Measurements from ENCODE around the gene PLCH2. TPM values are rescaled to one million over a fixed set of nuclear protein-coding genes. Genes with fewer than 3 reads are reported as not detected.

PLCH2 gene
- total RNA-seq, 5 donors from 2014 or later (not counting 1 experiment from before 2014, with no cell fraction given), result 20.2 to 59.1 (median 27.9) TPM

- DNase-seq, result no peak
- H3K4me1 Mint-ChIP-seq, result no peaks in the 10 kb centered on the region
- H3K27ac ChIP-seq (ENCODE audit: low read length), result no peak overlapping the region
- H3K27ac Mint-ChIP-seq, result no peak overlapping the region
- H3K4me1 ChIP-seq (ENCODE audit: control insufficient read depth in 1 of 2, extremely low read depth in 1 of 2, insufficient read depth in 2 of 2, low read length in 2 of 2), result peaks cover 0 to 10% of the 10 kb centered on the region in 2 experiments
- no peaks in the 10 kb centered on the region for H3K36me3 Mint-ChIP-seq
- H3K27me3 ChIP-seq (replicated peaks in 1 of 2; ENCODE audit: control insufficient read depth in 2 of 2, extremely low read depth in 1 of 2, insufficient read depth in 2 of 2, low read length in 1 of 2), result peaks cover 0 to 38% of the 10 kb centered on the region in 2 experiments
- no peak for ATAC-seq (replicated peaks in 1 of 4)
- no peaks in the 10 kb centered on the region for H3K9me3 Mint-ChIP-seq
- peaks cover 5 to 13% of the 10 kb centered on the region in 2 donors for H3K27me3 Mint-ChIP-seq
- WGBS (ENCODE audit: insufficient coverage), result 36% methylated on average over 21 of the region's 27 CpGs
- ChIA-PET POLR2A (no interaction called here), CTCF (no interaction called here)
- H3K36me3 ChIP-seq (ENCODE audit: control insufficient read depth in 2 of 2, extremely low read depth in 1 of 2, insufficient read depth in 1 of 2, low read length in 1 of 2), result no peaks in the 10 kb centered on the region
- H3K4me3 Mint-ChIP-seq, result no peak overlapping the region
- H3K4me3 ChIP-seq (ENCODE audit: control insufficient read depth in 1 of 2, extremely low read depth in 1 of 2, low read length in 1 of 2), result no peak overlapping the region
- H3K9me3 ChIP-seq, result no peaks in the 10 kb centered on the region
These were observed 31.9 kb upstream of the PLCH2 start for GRCh38 chr1:2444138-2444591.

GRCh38 chr1:2445162-2445822 lies 30.8 kb upstream of the PLCH2 start:
- Mint-ChIP-seq H3K36me3 (no peaks in the 10 kb centered on the region), H3K4me3 (no peak overlapping the region), H3K27me3 (peaks cover 5 to 13% of the 10 kb centered on the region in 2 donors), H3K4me1 (no peaks in the 10 kb centered on the region), H3K9me3 (no peaks in the 10 kb centered on the region), H3K27ac (no peak overlapping the region)
- H3K4me1 ChIP-seq (ENCODE audit: control insufficient read depth in 1 of 2, extremely low read depth in 1 of 2, insufficient read depth in 2 of 2, low read length in 2 of 2), result peaks cover 0 to 10% of the 10 kb centered on the region in 2 experiments
- CTCF ChIA-PET, result no interaction called here
- 84% methylated on average over 12 of the region's 16 CpGs for WGBS (ENCODE audit: insufficient coverage)
- H3K9me3 ChIP-seq, result no peaks in the 10 kb centered on the region
- H3K4me3 ChIP-seq (ENCODE audit: control insufficient read depth in 1 of 2, extremely low read depth in 1 of 2, low read length in 1 of 2), result no peak overlapping the region
- no peak overlapping the region for H3K27ac ChIP-seq (ENCODE audit: low read length)
- peaks cover 0 to 38% of the 10 kb centered on the region in 2 experiments for H3K27me3 ChIP-seq (replicated peaks in 1 of 2; ENCODE audit: control insufficient read depth in 2 of 2, extremely low read depth in 1 of 2, insufficient read depth in 2 of 2, low read length in 1 of 2)
- ATAC-seq (replicated peaks in 1 of 4) (no peak), DNase-seq (no peak)
- H3K36me3 ChIP-seq (ENCODE audit: control insufficient read depth in 2 of 2, extremely low read depth in 1 of 2, insufficient read depth in 1 of 2, low read length in 1 of 2), result no peaks in the 10 kb centered on the region
- POLR2A ChIA-PET, result interaction anchor here in 1 of 2 donors (0.6 kb wide), 1 partner anchor 248 kb away, joined by 3 read pairs; no protein-coding TSS in a partner anchor

GRCh38 chr1:2445823-2446215 lies 30.3 kb upstream of the PLCH2 start:
- H3K9me3 Mint-ChIP-seq, result no peaks in the 10 kb centered on the region
- H3K4me1 ChIP-seq (ENCODE audit: control insufficient read depth in 1 of 2, extremely low read depth in 1 of 2, insufficient read depth in 2 of 2, low read length in 2 of 2), result peaks cover 0 to 10% of the 10 kb centered on the region in 2 experiments
- H3K9me3 ChIP-seq, result no peaks in the 10 kb centered on the region
- no peak overlapping the region for H3K27ac ChIP-seq (ENCODE audit: low read length)
- ATAC-seq (replicated peaks in 1 of 4) (no peak), DNase-seq (no peak)
- H3K36me3 ChIP-seq (ENCODE audit: control insufficient read depth in 2 of 2, extremely low read depth in 1 of 2, insufficient read depth in 1 of 2, low read length in 1 of 2), result no peaks in the 10 kb centered on the region
- ChIA-PET POLR2A (no interaction called here), CTCF (no interaction called here)
- no peaks in the 10 kb centered on the region for H3K4me1 Mint-ChIP-seq
- 89% methylated on average over 14 of the region's 15 CpGs for WGBS (ENCODE audit: insufficient coverage)
- H3K4me3 ChIP-seq (ENCODE audit: control insufficient read depth in 1 of 2, extremely low read depth in 1 of 2, low read length in 1 of 2), result no peak overlapping the region
- H3K27ac Mint-ChIP-seq, result no peak overlapping the region
- no peak overlapping the region for H3K4me3 Mint-ChIP-seq
- peaks cover 5 to 13% of the 10 kb centered on the region in 2 donors for H3K27me3 Mint-ChIP-seq
- peaks cover 0 to 36% of the 10 kb centered on the region in 2 experiments for H3K27me3 ChIP-seq (replicated peaks in 1 of 2; ENCODE audit: control insufficient read depth in 2 of 2, extremely low read depth in 1 of 2, insufficient read depth in 2 of 2, low read length in 1 of 2)
- no peaks in the 10 kb centered on the region for H3K36me3 Mint-ChIP-seq

GRCh38 chr1:2446394-2446793 lies 29.7 kb upstream of the PLCH2 start:
- DNase-seq, result no peak
- H3K27me3 ChIP-seq (replicated peaks in 1 of 2; ENCODE audit: control insufficient read depth in 2 of 2, extremely low read depth in 1 of 2, insufficient read depth in 2 of 2, low read length in 1 of 2), result peaks cover 0 to 34% of the 10 kb centered on the region in 2 experiments
- WGBS (ENCODE audit: insufficient coverage), result 74% methylated on average over 8 of the region's 13 CpGs
- Mint-ChIP-seq H3K9me3 (no peaks in the 10 kb centered on the region), H3K36me3 (no peaks in the 10 kb centered on the region), H3K27me3 (peaks cover 5 to 13% of the 10 kb centered on the region in 2 donors), H3K27ac (no peak overlapping the region), H3K4me1 (no peaks in the 10 kb centered on the region), H3K4me3 (no peak overlapping the region)
- CTCF ChIA-PET, result no interaction called here
- POLR2A ChIA-PET, result no interaction called here
- H3K4me3 ChIP-seq (ENCODE audit: control insufficient read depth in 1 of 2, extremely low read depth in 1 of 2, low read length in 1 of 2), result no peak overlapping the region
- no peak overlapping the region for H3K27ac ChIP-seq (ENCODE audit: low read length)
- no peaks in the 10 kb centered on the region for H3K9me3 ChIP-seq
- H3K36me3 ChIP-seq (ENCODE audit: control insufficient read depth in 2 of 2, extremely low read depth in 1 of 2, insufficient read depth in 1 of 2, low read length in 1 of 2), result no peaks in the 10 kb centered on the region
- ATAC-seq (replicated peaks in 1 of 4), result no peak
- H3K4me1 ChIP-seq (ENCODE audit: control insufficient read depth in 1 of 2, extremely low read depth in 1 of 2, insufficient read depth in 2 of 2, low read length in 2 of 2), result peaks cover 0 to 10% of the 10 kb centered on the region in 2 experiments

GRCh38 chr1:2446861-2447260 lies 29.2 kb upstream of the PLCH2 start:
- CTCF ChIA-PET, result no interaction called here
- peaks cover 5 to 13% of the 10 kb centered on the region in 2 donors for H3K27me3 Mint-ChIP-seq
- H3K4me1 Mint-ChIP-seq, result no peaks in the 10 kb centered on the region
- Histone ChIP-seq H3K4me3 (ENCODE audit: control insufficient read depth in 1 of 2, extremely low read depth in 1 of 2, low read length in 1 of 2) (no peak overlapping the region), H3K9me3 (no peaks in the 10 kb centered on the region), H3K27ac (ENCODE audit: low read length) (no peak overlapping the region), H3K27me3 (replicated peaks in 1 of 2; ENCODE audit: control insufficient read depth in 2 of 2, extremely low read depth in 1 of 2, insufficient read depth in 2 of 2, low read length in 1 of 2) (peaks cover 0 to 29% of the 10 kb centered on the region in 2 experiments), H3K4me1 (ENCODE audit: control insufficient read depth in 1 of 2, extremely low read depth in 1 of 2, insufficient read depth in 2 of 2, low read length in 2 of 2) (peaks cover 0 to 10% of the 10 kb centered on the region in 2 experiments), H3K36me3 (ENCODE audit: control insufficient read depth in 2 of 2, extremely low read depth in 1 of 2, insufficient read depth in 1 of 2, low read length in 1 of 2) (no peaks in the 10 kb centered on the region)
- no peaks in the 10 kb centered on the region for H3K36me3 Mint-ChIP-seq
- H3K9me3 Mint-ChIP-seq, result no peaks in the 10 kb centered on the region
- POLR2A ChIA-PET, result no interaction called here
- H3K27ac Mint-ChIP-seq, result no peak overlapping the region
- DNase-seq (no peak), ATAC-seq (replicated peaks in 1 of 4) (no peak)
- WGBS (ENCODE audit: insufficient coverage), result 51% methylated on average over 4 of the region's 9 CpGs
- no peak overlapping the region for H3K4me3 Mint-ChIP-seq

GRCh38 chr1:2447276-2448097 lies 28.6 kb upstream of the PLCH2 start:
- POLR2A ChIA-PET, result no interaction called here
- Mint-ChIP-seq H3K27ac (no peak overlapping the region), H3K9me3 (no peaks in the 10 kb centered on the region), H3K36me3 (no peaks in the 10 kb centered on the region), H3K27me3 (peaks cover 4 to 11% of the 10 kb centered on the region in 2 donors), H3K4me3 (no peak overlapping the region), H3K4me1 (no peaks in the 10 kb centered on the region)
- no peak overlapping the region for H3K27ac ChIP-seq (ENCODE audit: low read length)
- H3K9me3 ChIP-seq, result no peaks in the 10 kb centered on the region
- DNase-seq (no peak), ATAC-seq (replicated peaks in 1 of 4) (no peak)
- H3K4me3 ChIP-seq (ENCODE audit: control insufficient read depth in 1 of 2, extremely low read depth in 1 of 2, low read length in 1 of 2), result no peak overlapping the region
- H3K27me3 ChIP-seq (replicated peaks in 1 of 2; ENCODE audit: control insufficient read depth in 2 of 2, extremely low read depth in 1 of 2, insufficient read depth in 2 of 2, low read length in 1 of 2), result peaks cover 0 to 23% of the 10 kb centered on the region in 2 experiments
- 71% methylated on average over 13 of the region's 23 CpGs for WGBS (ENCODE audit: insufficient coverage)
- no peaks in the 10 kb centered on the region for H3K36me3 ChIP-seq (ENCODE audit: control insufficient read depth in 2 of 2, extremely low read depth in 1 of 2, insufficient read depth in 1 of 2, low read length in 1 of 2)
- H3K4me1 ChIP-seq (ENCODE audit: control insufficient read depth in 1 of 2, extremely low read depth in 1 of 2, insufficient read depth in 2 of 2, low read length in 2 of 2), result peaks cover 0 to 10% of the 10 kb centered on the region in 2 experiments
- CTCF ChIA-PET, result no interaction called here
